Activated naive CD4-positive, alpha-beta T cell treated with anti-CD3 and anti-CD28 coated beads, Interleukin-2, amount 50 U/mL, for 72 hours (primary cell): ENCODE results near the gene RC3H1. TPM values are rescaled to one million over a fixed set of nuclear protein-coding genes. Genes with fewer than 3 reads are reported as not detected.
A peak's percentile ranks its signal among the peaks of the same experiment; 100 is the strongest.

ENCODE experiments used
- ATAC-seq, 2 donors: fragments of 150-1000 bp; cut with Tn5 transposase; 2 replicates each; pipeline ENCODE4 v1.10.0; 2021; ENCODE audit warnings: mild to moderate bottlenecking in 2 of 2, moderate library complexity in 2 of 2
- DNase-seq, 2 donors: peaks; one replicate each; pipeline ENCODE4 v3.0.0; 2021 to 2022; ENCODE audit warnings: low spot score in 2 of 2
- H3K27ac Mint-ChIP-seq, 2 donors: one replicate each; pipeline ENCODE4 v1.8.0; 2022; ENCODE audit warnings: mild to moderate bottlenecking in 2 of 2, mixed read lengths in 2 of 2
- H3K36me3 Mint-ChIP-seq, 2 donors: one replicate each; pipeline ENCODE4 v1.8.0; 2022; ENCODE audit warnings: mixed read lengths in 2 of 2
- H3K9me3 Mint-ChIP-seq, 2 donors: one replicate each; pipeline ENCODE4 v1.8.0; 2022; ENCODE audit warnings: mixed read lengths in 2 of 2
- total RNA-seq, 2 donors: library from RNA; stranded (reverse); gene quantifications; one replicate each; pipeline ENCODE4 v1.2.3, GENCODE V29; 2022

The RC3H1 gene
- total RNA-seq, 2 donors from 2014 or later, result 27.4 to 50.1 TPM

DNA sequence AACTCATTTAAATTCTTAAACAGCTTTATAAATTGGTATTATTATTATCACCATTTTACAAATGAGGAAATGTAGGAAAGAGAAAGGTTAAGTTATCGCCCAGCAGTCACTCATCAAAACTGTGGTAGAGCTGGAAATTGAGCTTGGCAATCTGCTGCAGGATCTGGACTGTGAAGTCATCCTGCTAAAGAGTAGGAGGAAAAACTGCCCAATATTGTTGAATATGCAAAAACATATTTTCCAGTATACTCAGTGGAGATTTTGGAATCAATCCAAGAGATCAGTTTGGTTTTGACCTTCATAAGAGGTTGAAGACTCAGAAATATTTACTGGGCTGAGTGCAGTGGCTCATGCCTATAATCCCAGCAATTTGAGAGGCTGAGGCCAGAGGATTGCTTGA is 16.9 kb upstream of the RC3H1 start:
- H3K9me3 Mint-ChIP-seq, result no peaks in the 10 kb centered on the region
- no peak overlapping the region for H3K27ac Mint-ChIP-seq
- no peaks in the 10 kb centered on the region for H3K36me3 Mint-ChIP-seq
- no peak for ATAC-seq
- no peak for DNase-seq

DNA sequence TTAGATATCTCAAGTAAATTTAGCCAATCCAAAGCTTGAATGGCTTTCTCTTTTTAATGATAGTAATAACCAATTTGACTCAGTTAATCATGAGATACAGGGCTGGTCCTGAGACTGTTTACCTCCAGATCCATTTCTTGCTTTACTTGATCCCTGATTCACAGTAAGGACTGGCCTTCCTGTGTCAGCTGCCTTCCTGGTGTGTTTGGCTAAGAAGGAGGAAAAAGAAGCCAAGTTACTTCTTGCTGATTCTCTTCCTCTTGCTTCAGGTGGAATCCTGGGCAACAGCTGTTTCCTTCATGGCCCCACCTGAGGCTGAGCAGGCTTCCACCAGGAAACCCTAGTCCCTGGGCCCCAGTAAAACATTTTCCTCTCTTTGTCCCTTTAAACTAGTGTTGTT is 14.6 kb upstream of the RC3H1 start:
- DNase-seq (no peak), ATAC-seq (no peak)
- Mint-ChIP-seq H3K27ac (no peak overlapping the region), H3K9me3 (no peaks in the 10 kb centered on the region), H3K36me3 (no peaks in the 10 kb centered on the region)

DNA sequence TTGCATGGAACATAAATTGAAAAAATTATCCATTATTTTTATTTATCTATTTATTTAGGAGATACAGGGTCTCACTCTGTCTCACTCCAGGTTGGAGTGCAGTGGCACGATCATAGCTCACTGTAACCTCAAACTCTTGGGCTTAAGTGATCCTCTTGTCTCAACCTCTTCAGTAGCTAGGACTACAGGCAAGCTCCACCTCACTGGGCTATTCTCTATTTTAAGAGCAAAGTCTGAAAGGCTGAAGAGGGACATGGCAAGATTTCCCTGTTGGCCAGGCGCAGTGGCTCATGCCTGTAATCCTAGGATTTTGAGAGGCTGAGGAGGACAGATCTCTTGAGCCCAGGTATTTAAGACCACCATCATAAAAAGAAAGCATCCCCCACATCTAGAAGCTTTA is 14.0 kb upstream of the RC3H1 start:
- Mint-ChIP-seq H3K36me3 (no peaks in the 10 kb centered on the region), H3K27ac (no peak overlapping the region), H3K9me3 (no peaks in the 10 kb centered on the region)
- ATAC-seq (no peak), DNase-seq (no peak)

DNA sequence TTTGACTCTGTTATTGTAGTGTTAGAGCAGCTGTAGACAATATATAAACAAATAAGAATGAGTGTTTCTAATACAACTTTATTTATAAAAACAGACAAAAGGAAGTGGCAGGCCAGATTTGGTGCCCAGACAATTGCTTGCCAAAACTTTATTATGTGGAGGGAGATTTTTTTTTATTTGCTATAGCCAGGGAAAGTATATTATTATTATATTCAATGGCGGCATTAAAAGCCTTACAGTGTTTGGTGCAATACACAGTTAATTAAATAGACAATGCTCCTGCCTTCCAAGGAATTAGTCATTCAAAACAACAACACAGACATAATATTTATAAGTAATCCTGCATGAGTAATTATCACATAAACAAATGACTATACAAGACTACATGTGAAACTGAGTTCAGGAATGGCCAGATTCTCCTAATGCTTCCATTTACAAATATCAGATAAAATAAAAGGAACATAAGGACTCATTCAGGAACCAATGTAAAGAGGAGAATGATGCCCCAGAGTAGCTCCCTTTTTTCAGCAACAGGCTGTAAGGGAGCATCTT is 10.6 kb upstream of the RC3H1 start:
- no peak overlapping the region for H3K27ac Mint-ChIP-seq
- no peaks in the 10 kb centered on the region for H3K9me3 Mint-ChIP-seq
- ATAC-seq (no peak), DNase-seq (no peak)
- H3K36me3 Mint-ChIP-seq, result no peaks in the 10 kb centered on the region

DNA sequence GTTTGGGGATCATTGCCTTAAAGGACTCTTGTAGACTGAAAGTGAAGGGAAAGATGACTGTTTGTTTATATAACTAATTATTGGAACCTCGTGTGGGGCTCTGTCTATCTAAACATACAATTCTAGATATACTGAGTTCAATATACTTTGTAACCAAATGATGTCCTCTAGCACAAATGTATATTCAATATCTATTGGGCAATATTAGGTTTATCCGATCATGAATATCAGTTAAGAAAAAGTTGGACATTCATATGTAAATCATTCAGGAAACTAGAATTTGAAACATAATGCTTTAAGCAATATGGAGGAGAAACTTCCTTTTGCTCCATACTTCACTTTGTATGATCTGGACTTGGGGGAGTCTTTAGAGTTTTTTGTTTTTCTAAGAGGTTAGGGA is 8.9 kb upstream of the RC3H1 start:
- DNase-seq (no peak), ATAC-seq (no peak)
- no peak overlapping the region for H3K27ac Mint-ChIP-seq
- H3K9me3 Mint-ChIP-seq, result no peaks in the 10 kb centered on the region
- no peaks in the 10 kb centered on the region for H3K36me3 Mint-ChIP-seq

DNA sequence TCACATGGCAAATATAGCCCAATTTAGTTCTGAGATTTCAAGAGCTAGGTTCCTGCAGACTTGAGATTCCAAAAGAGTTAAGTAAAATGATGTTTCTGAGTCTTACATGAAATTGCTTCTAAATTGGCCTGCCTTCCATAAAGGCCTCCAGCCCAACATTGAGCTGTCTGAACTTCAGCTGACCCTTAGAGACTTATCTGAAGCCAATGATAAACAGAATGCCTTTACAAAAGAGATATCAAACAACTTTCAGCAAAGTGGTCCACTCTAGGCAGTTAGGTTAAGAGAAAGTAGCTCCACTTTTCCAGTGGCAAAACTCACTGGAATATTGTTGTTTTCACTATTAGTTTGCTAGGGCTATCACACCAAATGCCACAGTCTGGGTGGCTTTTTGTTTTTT is 6.3 kb upstream of the RC3H1 start:
- no peaks in the 10 kb centered on the region for H3K9me3 Mint-ChIP-seq

DNA sequence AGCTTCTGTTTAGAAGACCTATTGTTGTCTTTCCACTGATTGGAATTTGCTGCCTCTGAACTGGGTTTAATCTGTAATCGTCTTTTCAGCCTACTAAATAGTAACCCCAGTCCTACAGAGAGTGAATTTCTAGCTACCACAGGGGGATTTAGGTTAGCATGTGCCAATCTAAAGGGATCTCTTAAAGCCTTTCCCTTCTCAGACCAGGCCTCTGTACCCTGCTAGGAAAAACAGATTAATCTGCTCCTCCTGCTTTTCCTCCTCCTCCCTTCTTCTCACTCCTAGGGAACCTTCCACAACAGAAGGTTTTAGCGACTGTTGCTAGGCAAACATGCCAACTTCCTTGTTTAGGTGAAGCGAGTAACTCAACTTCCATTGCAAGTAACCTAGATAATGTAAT is 1.3 kb upstream of the RC3H1 start:
- Mint-ChIP-seq H3K9me3 (no peaks in the 10 kb centered on the region), H3K27ac (peak overlapping the region in 1 of 2 donors; percentile 97), H3K36me3 (peaks cover 16 to 21% of the 10 kb centered on the region in 2 donors)
- DNase-seq (no peak), ATAC-seq (no peak)

More for the DNA sequence above, 6.3 kb upstream of the RC3H1 start:
- ATAC-seq, result no peak
- no peak overlapping the region for H3K27ac Mint-ChIP-seq
- H3K36me3 Mint-ChIP-seq, result no peaks in the 10 kb centered on the region
- no peak for DNase-seq

DNA sequence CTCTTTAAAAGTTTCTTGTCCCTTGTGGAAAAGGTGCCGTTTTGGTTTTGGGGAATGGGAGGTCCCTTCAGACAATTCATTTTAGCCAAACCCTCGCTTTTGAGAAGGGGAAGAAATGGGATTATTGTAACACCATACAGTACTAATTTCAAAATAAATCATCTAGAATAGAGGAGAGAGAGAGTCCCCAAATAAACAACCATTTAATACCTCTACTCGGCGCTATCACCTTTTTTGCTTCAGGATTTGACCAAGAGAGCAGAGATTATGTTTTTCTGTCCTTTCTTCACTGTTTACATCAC is 770 bp upstream of the RC3H1 start:
- peak overlapping the region; percentile 97 to 99 for H3K27ac Mint-ChIP-seq
- no peak for ATAC-seq
- no peaks in the 10 kb centered on the region for H3K9me3 Mint-ChIP-seq
- H3K36me3 Mint-ChIP-seq, result peaks cover 16 to 21% of the 10 kb centered on the region in 2 donors
- DNase-seq, result no peak

DNA sequence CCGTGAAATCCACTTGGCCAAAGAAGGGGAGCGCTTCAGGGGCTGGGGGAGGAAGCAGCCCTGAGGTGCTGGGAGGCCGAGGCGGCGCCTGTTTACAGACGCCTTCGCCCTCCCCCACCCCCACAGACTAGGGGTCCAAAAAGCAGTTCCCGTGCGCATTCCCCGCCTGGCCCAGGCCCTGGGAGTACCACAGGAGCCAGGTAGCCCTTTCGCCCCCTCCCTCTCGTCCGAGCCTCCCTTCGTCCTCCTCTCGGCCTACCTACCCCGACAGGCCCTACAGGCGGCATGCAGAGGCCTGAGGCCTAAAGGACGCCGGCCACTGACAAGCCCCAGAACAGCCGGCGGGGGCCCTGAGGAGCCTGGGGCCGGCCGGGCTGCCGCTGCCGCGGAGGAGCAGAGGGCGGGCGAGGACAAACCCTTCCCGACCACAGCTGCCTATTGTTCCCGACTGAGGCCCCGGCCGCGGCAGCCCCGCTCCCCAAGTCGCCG is 522 bp downstream of the RC3H1 start:
- DNase-seq, result peak in 1 of 2 donors; percentile 62
- Mint-ChIP-seq H3K27ac (peak overlapping the region; percentile 97 to 99), H3K9me3 (no peaks in the 10 kb centered on the region), H3K36me3 (peaks cover 16 to 21% of the 10 kb centered on the region in 2 donors)
- ATAC-seq, result peak; percentile 27 to 36

DNA sequence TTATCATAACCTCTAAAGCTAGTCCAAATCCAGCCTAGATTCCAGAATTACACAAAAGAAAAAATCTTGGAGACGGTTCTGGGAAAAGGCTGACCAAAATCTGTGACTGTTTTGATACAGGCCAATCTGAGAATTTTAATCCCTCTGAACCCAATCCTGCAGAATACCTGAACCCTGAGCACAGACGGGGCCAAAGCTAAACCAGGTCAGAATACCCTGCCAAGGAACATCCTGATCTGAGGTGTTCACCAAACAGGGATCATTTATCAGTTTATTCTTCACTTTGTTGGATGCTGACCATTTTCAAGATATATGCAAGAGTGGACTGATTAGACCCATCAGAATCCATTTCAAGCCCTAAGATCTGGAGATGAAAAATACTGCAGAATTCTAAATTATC is 3.6 kb downstream of the RC3H1 start:
- Mint-ChIP-seq H3K36me3 (peaks cover 16 to 21% of the 10 kb centered on the region in 2 donors), H3K27ac (no peak overlapping the region), H3K9me3 (no peaks in the 10 kb centered on the region)
- ATAC-seq (no peak), DNase-seq (no peak)

DNA sequence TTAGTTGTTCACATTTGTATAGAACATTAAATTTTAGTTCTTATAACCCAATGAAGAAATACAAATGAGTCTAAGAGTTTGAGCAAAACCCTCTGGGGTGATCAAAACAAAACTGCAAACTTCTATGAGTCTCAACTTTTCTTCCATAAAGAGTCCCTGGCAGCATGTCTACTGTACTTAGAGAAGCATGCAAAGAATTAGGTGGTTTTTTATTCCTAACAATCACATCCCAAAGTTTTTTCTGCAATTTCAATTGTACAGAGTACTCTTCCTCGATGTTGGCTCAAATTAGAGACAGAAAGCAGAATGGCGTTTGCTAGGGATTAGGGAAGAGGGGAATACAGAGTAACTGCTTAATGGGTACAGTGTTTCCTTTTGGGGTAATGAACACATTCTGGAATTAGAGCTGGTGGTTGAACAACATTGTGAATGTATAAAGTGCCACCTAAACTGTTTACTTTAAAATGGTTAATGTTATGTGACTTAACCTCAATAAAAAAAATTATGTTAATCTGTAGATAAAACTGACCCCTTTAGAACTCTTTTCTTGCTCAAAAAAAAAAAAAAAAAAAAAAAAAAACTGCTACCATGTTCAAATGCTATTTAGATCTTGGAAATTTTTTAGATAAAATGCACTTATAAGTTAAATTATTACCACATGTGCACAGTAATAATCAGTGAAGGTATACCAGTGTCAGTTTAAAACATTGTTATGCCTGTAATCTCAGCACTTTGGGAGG is 4.8 kb downstream of the RC3H1 start:
- DNase-seq (no peak), ATAC-seq (no peak)
- no peak overlapping the region for H3K27ac Mint-ChIP-seq
- no peaks in the 10 kb centered on the region for H3K9me3 Mint-ChIP-seq
- H3K36me3 Mint-ChIP-seq, result peaks cover 11 to 21% of the 10 kb centered on the region in 2 donors

DNA sequence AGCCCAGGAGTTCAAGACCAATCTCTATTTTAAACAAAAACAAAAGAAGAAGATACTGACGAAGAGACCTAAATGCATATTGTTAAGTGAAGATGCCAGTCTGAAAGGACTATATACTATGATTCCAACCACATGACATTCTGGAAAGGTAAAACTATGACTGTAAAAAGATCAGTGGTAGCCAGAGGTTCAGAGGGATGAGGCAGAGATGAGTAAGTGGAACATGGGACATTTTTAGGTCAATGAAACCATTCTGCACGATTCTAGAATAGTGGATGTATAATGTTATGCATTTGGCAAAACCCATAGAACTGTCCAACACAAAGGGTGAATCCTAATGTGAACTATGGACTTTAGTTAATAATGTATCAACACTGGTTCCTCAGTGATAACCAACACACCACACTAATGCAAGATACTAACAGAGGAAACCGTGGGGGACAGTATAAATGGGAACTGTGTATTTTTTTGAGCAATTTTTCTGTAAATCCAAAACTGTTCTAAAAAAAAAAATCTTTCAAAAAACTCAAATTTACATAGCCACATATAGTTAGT is 8.2 kb downstream of the RC3H1 start:
- Mint-ChIP-seq H3K36me3 (peaks cover 0 to 25% of the 10 kb centered on the region in 2 donors), H3K9me3 (peaks cover 0 to 4% of the 10 kb centered on the region in 2 donors), H3K27ac (peak overlapping the region in 1 of 2 donors; percentile 6)
- peak; percentile 89 to 99 for ATAC-seq
- DNase-seq, result no peak

DNA sequence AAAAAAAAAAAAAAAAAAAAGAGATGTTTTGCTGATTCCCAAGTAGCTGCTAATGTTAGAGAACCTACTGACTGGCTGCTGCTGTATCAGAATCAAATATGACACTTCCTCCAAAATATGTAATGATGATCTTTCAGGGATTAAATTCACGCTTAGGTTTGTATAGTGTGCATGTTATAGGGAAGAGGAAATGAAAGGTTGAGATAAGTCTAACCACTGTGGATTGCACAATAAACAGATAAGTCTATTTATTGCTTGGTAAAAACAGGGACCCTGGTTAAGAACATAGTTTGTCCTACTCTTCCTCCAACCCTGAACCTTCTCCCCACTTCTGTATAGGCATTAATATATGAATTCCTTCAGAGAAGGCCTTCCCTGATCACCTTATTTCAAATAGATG is 13.2 kb downstream of the RC3H1 start:
- peak overlapping the region in 1 of 2 donors; percentile 22 for H3K27ac Mint-ChIP-seq
- no peak for ATAC-seq
- no peak for DNase-seq
- peaks cover 0 to 10% of the 10 kb centered on the region in 2 donors for H3K9me3 Mint-ChIP-seq
- peaks cover 0 to 39% of the 10 kb centered on the region in 2 donors for H3K36me3 Mint-ChIP-seq

DNA sequence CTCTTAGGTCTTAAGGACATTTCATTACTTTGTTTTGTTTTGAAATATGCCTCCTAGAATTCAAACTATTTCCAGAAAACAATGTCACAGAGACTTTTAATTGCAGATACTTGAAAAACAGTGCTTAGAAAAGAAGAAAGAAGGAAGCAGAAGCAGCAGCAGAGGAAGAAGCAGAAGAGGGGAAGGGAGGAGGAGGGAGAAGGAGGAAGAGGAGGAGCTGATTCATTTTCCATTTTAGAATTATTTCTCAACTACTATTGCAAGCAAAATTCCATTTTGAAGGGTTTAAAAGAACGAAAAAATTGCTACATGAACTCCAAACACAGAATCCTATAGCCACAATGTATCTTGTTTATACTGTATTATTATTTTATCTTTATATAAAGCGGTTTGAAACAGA is 13.9 kb downstream of the RC3H1 start:
- ATAC-seq (no peak), DNase-seq (no peak)
- H3K27ac Mint-ChIP-seq, result peak overlapping the region in 1 of 2 donors; percentile 67
- peaks cover 0 to 39% of the 10 kb centered on the region in 2 donors for H3K36me3 Mint-ChIP-seq
- H3K9me3 Mint-ChIP-seq, result peaks cover 0 to 10% of the 10 kb centered on the region in 2 donors

DNA sequence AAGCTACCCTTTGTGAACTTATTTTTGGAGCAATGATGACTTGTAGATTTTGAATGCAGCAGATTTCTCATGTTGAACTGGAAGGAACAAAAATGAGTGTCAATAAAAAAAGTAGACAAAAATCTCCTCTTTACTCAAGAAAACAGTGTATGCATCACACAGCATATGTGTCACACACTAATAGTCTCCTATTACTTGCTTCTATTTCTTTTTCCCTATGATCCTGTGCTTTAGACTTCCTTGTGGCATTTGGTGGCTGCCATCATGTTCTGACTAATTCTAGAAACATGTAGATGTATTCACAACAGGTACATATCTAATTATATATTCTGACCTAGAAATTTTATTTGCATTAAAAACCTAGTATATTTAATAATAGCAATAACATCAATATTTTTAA is 14.3 kb downstream of the RC3H1 start:
- peaks cover 0 to 10% of the 10 kb centered on the region in 2 donors for H3K9me3 Mint-ChIP-seq
- DNase-seq (no peak), ATAC-seq (no peak)
- H3K27ac Mint-ChIP-seq, result no peak overlapping the region
- H3K36me3 Mint-ChIP-seq, result peaks cover 0 to 34% of the 10 kb centered on the region in 2 donors

DNA sequence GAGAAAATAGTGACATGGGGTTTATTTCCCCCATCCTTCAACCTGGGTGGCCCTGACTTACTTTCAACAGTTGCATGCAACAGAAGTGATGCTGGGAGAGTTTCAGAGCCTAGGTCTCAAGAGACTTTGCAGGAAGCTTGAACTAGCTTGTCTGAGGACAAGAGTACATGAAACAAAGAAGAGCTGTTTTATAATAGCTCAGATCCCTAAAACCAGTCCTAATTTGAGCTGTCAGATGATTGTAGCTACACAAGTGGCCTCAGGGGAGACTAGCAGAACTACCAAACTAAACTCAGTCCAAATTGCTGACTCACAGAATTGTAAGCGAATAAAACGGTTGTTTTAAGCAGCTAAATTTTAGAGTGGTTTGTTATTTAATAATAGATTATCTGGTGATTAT is 17.1 kb downstream of the RC3H1 start:
- DNase-seq (no peak), ATAC-seq (no peak)
- peaks cover 0 to 6% of the 10 kb centered on the region in 2 donors for H3K9me3 Mint-ChIP-seq
- H3K36me3 Mint-ChIP-seq, result peaks cover 0 to 25% of the 10 kb centered on the region in 2 donors
- no peak overlapping the region for H3K27ac Mint-ChIP-seq

DNA sequence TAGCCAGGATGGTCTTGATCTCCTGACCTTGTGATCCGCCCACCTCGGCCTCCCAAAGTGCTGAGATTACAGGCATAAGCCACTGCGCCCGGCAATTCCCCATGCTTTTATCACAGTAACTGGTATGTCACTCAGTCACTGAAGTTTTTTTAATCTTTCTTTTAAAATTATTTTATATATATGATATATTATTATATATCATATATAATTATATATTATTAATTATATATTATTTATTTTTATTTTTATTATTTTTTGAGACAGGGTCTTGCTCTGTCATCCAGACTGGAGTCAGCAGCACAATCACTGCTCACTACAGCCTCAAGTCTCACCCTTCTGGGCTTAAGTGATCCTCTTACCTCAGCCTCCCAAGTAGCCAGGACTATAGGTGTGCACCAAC is 18.3 kb downstream of the RC3H1 start:
- Mint-ChIP-seq H3K27ac (no peak overlapping the region), H3K36me3 (peaks cover 0 to 13% of the 10 kb centered on the region in 2 donors), H3K9me3 (peaks cover 0 to 6% of the 10 kb centered on the region in 2 donors)
- no peak for ATAC-seq
- DNase-seq, result no peak

DNA sequence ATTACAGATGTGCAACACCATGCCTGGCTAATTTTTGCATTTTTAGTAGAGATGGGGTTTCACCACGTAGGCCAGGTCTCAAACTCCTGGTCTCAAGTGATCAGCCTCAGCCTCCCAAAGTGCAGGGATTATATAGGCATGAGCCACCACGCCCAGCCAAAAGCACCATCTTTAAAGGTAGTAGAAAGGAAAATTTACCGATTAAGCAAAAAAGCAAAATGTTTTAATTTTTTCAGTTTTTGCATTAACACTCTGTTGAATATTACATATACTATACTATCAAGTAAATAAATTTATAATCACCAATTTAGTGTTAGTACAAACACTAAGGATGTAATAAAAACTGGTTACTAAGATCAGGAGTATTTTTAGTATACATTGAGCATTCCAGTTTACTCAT is 20.6 kb downstream of the RC3H1 start:
- ATAC-seq (no peak), DNase-seq (no peak)
- no peak overlapping the region for H3K27ac Mint-ChIP-seq
- H3K9me3 Mint-ChIP-seq, result no peaks in the 10 kb centered on the region
- H3K36me3 Mint-ChIP-seq, result no peaks in the 10 kb centered on the region
